Activated T-helper 2 cell treated with anti-CD3 and anti-CD28 coated beads, Interferon-gamma antibody, Interleukin-2, Interleukin-4, amounts not matched to agents 10 μg/mL and 5 μg/mL and 100 μg/mL, durations not matched to agents 14 hours and 24 hours and 36 hours (primary cell): Measurements from ENCODE around the gene CLSTN2. TPM values are rescaled to one million over a fixed set of nuclear protein-coding genes. Genes with fewer than 3 reads are reported as not detected.

Experiments
- DNase-seq: peaks from one replicate; pipeline ENCODE4 v3.0.0; 2021; ENCODE audit warnings: low spot score
- H3K27ac Mint-ChIP-seq: one replicate; pipeline ENCODE4 v1.8.0; 2021; ENCODE audit warnings: mixed read lengths
- H3K27me3 Mint-ChIP-seq: one replicate; pipeline ENCODE4 v1.8.0; 2021; ENCODE audit warnings: low read depth, mixed read lengths
- H3K36me3 Mint-ChIP-seq: one replicate; pipeline ENCODE4 v1.8.0; 2021; ENCODE audit warnings: low read depth, mixed read lengths
- H3K4me1 Mint-ChIP-seq: one replicate; pipeline ENCODE4 v1.8.0; 2021; ENCODE audit warnings: low read depth, mixed read lengths
- H3K4me3 Mint-ChIP-seq: one replicate; pipeline ENCODE4 v1.8.0; 2021; ENCODE audit warnings: low read depth, mild to moderate bottlenecking, moderate library complexity, mixed read lengths
- H3K9me3 Mint-ChIP-seq: one replicate; pipeline ENCODE4 v1.8.0; 2021; ENCODE audit warnings: mixed read lengths
- intact Hi-C: fragments of 100-400 bp; cut with micrococcal nuclease; formaldehyde crosslinking; loops from one replicate; pipeline ENCODE4 v1.15.1; 2023
- total RNA-seq: library from RNA; stranded (reverse); gene quantifications from 2 replicates; pipeline ENCODE4 v1.2.3, GENCODE V29; 2022

CLSTN2 gene
- total RNA-seq, 1 donor from 2014 or later: not detected

DNA sequence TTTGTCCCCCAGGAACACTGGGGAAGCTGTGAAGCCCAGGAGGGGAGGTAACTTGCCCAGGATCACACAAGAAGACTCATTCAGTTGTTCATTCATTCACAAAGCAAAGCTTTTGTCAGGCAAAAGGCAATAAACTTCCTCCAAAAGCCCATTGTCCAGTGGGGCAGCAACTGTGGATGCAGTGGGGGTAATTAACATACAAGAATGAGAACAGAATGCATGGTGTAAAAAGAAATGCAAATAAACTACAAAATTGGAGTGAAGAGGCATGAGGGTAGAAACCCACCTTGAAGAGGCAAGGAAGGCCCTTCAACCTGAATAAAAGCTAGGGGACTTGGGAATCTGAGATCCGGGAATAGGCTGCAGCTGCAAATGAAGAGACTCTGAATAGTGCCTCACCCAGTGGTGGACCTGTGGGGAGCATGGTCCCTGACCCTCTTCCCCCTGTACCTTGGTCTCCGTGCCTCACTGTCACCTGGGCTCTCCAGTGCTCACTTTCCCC is 363.6 kb downstream of the CLSTN2 start:
- Mint-ChIP-seq H3K27ac (no peak overlapping the region), H3K4me3 (no peak overlapping the region), H3K27me3 (peaks cover 8% of the 10 kb centered on the region)

DNA sequence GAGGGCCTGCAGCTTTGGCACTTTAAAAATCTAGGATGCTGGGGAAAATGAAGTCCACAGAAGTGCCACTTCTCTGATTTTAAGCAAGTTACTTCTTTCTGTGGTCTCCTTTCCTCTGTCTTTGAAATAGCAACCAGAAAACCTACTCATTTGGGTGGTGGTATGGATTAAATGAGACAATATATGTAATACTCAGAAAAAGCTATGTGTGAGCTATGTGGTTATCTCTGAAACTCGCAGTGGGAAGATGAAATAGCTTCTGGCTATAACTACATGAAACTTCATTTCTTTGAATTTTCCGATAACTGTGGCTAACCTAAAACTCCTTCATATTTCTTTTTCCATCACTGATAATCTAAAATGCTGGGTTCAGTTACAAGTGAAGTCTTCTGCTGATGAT is 368.9 kb downstream of the CLSTN2 start:
- H3K27me3 Mint-ChIP-seq: peaks cover 12% of the 10 kb centered on the region
- no peaks in the 10 kb centered on the region for H3K36me3 Mint-ChIP-seq
- intact Hi-C loops: no loop called here
- H3K4me3 Mint-ChIP-seq: no peak overlapping the region
- no peak overlapping the region for H3K27ac Mint-ChIP-seq
- H3K9me3 Mint-ChIP-seq: no peaks in the 10 kb centered on the region
- no peaks in the 10 kb centered on the region for H3K4me1 Mint-ChIP-seq
- DNase-seq: no peak

More for the DNA sequence above, 363.6 kb downstream of the CLSTN2 start:
- intact Hi-C loops: no loop called here
- no peak for DNase-seq
- Mint-ChIP-seq H3K36me3 (no peaks in the 10 kb centered on the region), H3K4me1 (no peaks in the 10 kb centered on the region), H3K9me3 (no peaks in the 10 kb centered on the region)

DNA sequence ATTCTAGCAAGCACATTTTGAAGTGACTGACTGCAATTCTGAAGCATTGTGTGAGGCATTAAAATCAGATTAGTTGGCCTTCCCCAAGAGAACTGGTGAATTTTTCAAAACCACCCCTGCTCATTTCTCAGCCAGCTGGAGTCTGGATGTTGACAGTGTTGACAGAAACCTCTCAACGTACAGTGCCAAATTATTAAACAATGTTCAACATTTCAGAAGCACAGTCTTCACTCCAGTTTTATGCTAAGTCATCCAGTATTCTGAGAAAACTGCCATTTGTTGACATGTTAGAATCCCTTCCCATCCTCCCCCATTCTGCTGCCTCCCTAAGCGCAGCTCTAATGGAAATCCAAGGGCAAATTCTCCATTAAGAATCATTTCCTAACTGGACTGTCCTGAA is 373.6 kb downstream of the CLSTN2 start:
- no peaks in the 10 kb centered on the region for H3K36me3 Mint-ChIP-seq
- H3K9me3 Mint-ChIP-seq: no peaks in the 10 kb centered on the region
- no peak overlapping the region for H3K27ac Mint-ChIP-seq
- intact Hi-C loops: no loop called here
- no peak for DNase-seq
- H3K4me1 Mint-ChIP-seq: no peaks in the 10 kb centered on the region
- H3K4me3 Mint-ChIP-seq: no peak overlapping the region
- H3K27me3 Mint-ChIP-seq: peaks cover 9% of the 10 kb centered on the region

DNA sequence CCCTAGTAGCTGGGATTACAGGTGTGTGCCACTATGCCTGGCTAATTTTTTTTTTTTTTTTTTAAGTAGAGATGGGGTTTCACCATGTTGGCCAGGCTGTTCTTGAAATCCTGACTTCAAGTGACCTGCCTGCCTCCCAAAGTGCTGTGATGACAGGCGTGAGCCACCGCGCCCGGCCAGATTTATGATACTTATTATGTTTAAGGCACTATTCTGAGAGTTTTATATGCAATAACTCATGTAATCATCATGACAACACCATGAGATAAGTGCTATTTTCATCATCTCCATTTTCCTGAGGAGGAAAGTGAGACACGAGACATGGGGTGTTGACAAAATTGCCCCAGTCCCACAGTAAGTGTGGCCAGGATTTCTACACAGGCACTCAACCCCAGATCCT is 376.4 kb downstream of the CLSTN2 start:
- Mint-ChIP-seq H3K27ac (no peak overlapping the region), H3K4me3 (no peak overlapping the region), H3K9me3 (no peaks in the 10 kb centered on the region), H3K4me1 (no peaks in the 10 kb centered on the region), H3K36me3 (no peaks in the 10 kb centered on the region), H3K27me3 (peaks cover 5% of the 10 kb centered on the region)
- intact Hi-C loops: no loop called here
- DNase-seq: no peak

GRCh38 chr3:140315955-140316354 is 381.0 kb downstream of the CLSTN2 start:
- no peak for DNase-seq
- Mint-ChIP-seq H3K27ac (no peak overlapping the region), H3K9me3 (no peaks in the 10 kb centered on the region), H3K36me3 (no peaks in the 10 kb centered on the region), H3K4me3 (no peak overlapping the region), H3K4me1 (no peaks in the 10 kb centered on the region), H3K27me3 (no peaks in the 10 kb centered on the region)
- intact Hi-C loops: no loop called here

DNA sequence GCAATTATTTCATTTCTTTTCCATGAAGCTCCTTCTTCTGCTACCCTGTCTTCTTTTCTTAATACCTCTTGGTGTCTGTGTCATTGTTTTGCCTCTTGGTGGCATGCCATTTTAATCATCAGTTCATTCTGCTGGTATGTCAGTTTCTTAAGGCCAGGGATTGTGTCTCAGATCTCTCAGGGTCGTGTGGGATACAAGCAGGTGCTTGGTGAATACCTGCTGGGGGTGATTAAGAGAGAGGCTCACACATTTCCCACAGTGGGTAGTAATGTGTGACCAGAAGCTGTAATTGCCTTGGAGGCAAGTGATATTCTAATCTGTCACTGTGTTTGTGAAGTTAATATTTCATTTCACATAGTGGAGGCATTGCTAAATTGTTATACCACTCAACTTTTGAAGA is 381.5 kb downstream of the CLSTN2 start:
- Mint-ChIP-seq H3K4me3 (no peak overlapping the region), H3K27ac (no peak overlapping the region)
- intact Hi-C loops: no loop called here

GRCh38 chr3:140316868-140317400 is 381.9 kb downstream of the CLSTN2 start:
- H3K27me3 Mint-ChIP-seq: no peaks in the 10 kb centered on the region

More for the DNA sequence above, 381.5 kb downstream of the CLSTN2 start:
- Mint-ChIP-seq H3K9me3 (no peaks in the 10 kb centered on the region), H3K36me3 (no peaks in the 10 kb centered on the region), H3K4me1 (no peaks in the 10 kb centered on the region), H3K27me3 (no peaks in the 10 kb centered on the region)
- no peak for DNase-seq

DNA sequence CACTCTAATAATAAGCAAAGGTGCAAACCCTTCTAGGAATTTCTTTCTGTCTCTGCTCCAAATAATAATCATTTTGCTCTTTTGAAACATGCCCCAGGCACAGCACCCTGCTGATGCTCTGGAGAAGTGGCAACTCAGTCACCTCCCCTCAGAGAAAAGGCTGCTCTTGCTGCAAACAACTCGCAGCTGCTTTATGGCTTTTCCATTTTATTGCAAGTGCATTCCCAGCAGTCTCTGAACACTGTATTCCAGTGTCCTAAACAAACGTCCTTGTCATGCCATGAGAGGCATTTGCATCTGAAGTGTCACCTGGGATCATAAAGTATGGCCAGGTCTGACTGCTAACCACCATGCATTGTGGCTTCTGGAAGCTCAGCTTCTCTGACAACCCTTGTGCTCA is 384.8 kb downstream of the CLSTN2 start:
- no peaks in the 10 kb centered on the region for H3K36me3 Mint-ChIP-seq

More at GRCh38 chr3:140316868-140317400, 381.9 kb downstream of the CLSTN2 start:
- Mint-ChIP-seq H3K4me1 (no peaks in the 10 kb centered on the region), H3K36me3 (no peaks in the 10 kb centered on the region), H3K27ac (no peak overlapping the region), H3K9me3 (no peaks in the 10 kb centered on the region), H3K4me3 (no peak overlapping the region)
- DNase-seq: no peak
- intact Hi-C loops: no loop called here

DNA sequence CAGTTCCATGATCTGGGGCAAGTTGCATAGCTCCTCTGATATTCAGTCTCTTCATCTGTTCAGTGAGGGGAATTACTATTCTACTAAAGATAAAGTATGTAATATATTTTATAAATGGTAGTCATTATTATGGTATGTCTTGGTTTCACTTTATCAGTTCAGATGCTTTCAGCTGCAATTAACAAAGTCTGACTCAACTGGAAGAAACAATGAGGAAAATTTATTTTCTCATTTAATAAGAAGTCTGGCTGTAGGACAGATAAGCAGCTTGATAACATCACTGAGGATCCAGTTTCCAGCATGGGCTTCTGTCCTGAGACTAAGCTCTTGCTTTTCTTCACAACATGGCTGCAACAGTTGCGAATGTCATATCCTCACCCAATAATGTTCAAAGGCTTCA is 388.6 kb downstream of the CLSTN2 start:
- no peak for DNase-seq
- intact Hi-C loops: no loop called here
- H3K9me3 Mint-ChIP-seq: no peaks in the 10 kb centered on the region
- no peak overlapping the region for H3K27ac Mint-ChIP-seq
- H3K27me3 Mint-ChIP-seq: no peaks in the 10 kb centered on the region
- no peak overlapping the region for H3K4me3 Mint-ChIP-seq
- no peaks in the 10 kb centered on the region for H3K36me3 Mint-ChIP-seq
- no peaks in the 10 kb centered on the region for H3K4me1 Mint-ChIP-seq

More for the DNA sequence above, 384.8 kb downstream of the CLSTN2 start:
- H3K4me3 Mint-ChIP-seq: no peak overlapping the region
- no peak overlapping the region for H3K27ac Mint-ChIP-seq
- no peak for DNase-seq
- no peaks in the 10 kb centered on the region for H3K9me3 Mint-ChIP-seq
- H3K4me1 Mint-ChIP-seq: no peaks in the 10 kb centered on the region
- intact Hi-C loops: no loop called here
- no peaks in the 10 kb centered on the region for H3K27me3 Mint-ChIP-seq

DNA sequence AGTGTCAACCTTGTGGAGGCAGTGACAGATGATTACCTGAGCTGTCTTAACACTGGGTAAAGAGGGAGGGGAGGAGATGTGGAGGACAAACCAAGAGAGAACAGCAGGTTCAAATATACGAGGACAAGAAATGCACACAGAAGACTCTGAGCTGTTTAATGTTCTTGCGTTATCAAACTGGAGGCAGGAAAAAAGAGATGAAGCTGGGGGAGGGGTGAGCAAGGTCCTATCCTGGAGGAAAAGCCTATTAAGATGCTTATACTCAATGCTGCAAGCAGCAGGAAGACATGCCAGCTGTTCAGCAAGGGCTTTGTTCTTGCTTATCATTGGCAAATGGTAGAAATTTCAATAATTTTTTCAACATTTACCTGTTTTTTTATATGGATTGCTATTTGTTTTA is 397.1 kb downstream of the CLSTN2 start:
- Mint-ChIP-seq H3K27ac (no peak overlapping the region), H3K36me3 (no peaks in the 10 kb centered on the region), H3K4me3 (no peak overlapping the region), H3K4me1 (no peaks in the 10 kb centered on the region), H3K27me3 (peaks cover 4% of the 10 kb centered on the region), H3K9me3 (no peaks in the 10 kb centered on the region)
- intact Hi-C loops: no loop called here
- DNase-seq: no peak

GRCh38 chr3:140334132-140334929 is 399.3 kb downstream of the CLSTN2 start:
- intact Hi-C loops: no loop called here
- no peaks in the 10 kb centered on the region for H3K36me3 Mint-ChIP-seq
- H3K27ac Mint-ChIP-seq: no peak overlapping the region
- H3K9me3 Mint-ChIP-seq: no peaks in the 10 kb centered on the region
- DNase-seq: no peak
- peaks cover 4% of the 10 kb centered on the region for H3K27me3 Mint-ChIP-seq
- no peak overlapping the region for H3K4me3 Mint-ChIP-seq
- H3K4me1 Mint-ChIP-seq: no peaks in the 10 kb centered on the region

DNA sequence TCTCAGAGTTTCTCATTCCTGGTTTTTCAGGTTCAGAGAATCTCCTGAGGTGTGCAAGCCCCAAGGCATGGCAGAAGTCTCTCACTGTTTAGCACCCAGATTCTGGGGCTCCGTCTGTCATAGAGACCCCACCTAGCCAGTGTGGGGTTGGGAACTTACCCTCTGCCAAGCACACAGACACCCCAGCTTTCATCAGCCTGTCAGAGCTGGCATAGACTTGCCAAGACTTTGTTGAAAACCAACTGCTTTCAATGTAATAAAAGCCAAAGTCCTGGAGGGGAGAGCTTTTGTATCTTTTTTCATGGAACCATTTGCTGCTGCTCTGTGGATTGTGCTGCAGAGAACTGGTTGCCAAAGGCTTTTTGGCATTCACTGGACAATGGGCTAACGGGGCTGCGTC is 401.5 kb downstream of the CLSTN2 start:
- H3K4me1 Mint-ChIP-seq: no peaks in the 10 kb centered on the region
- no peak overlapping the region for H3K4me3 Mint-ChIP-seq
- no peak for DNase-seq
- no peak overlapping the region for H3K27ac Mint-ChIP-seq
- intact Hi-C loops: no loop called here
- no peaks in the 10 kb centered on the region for H3K36me3 Mint-ChIP-seq
- no peaks in the 10 kb centered on the region for H3K9me3 Mint-ChIP-seq
- peaks cover 4% of the 10 kb centered on the region for H3K27me3 Mint-ChIP-seq

- H3K27ac Mint-ChIP-seq: no peak overlapping the region
- no peak overlapping the region for H3K4me3 Mint-ChIP-seq
- intact Hi-C loops: no loop called here
- no peaks in the 10 kb centered on the region for H3K4me1 Mint-ChIP-seq
- DNase-seq: no peak
- H3K36me3 Mint-ChIP-seq: no peaks in the 10 kb centered on the region
- no peaks in the 10 kb centered on the region for H3K9me3 Mint-ChIP-seq
- H3K27me3 Mint-ChIP-seq: no peaks in the 10 kb centered on the region
These were observed 403.9 kb downstream of the CLSTN2 start for GRCh38 chr3:140338916-140339315.
